ENCODE results near the gene ZNF480.

GRCh38 chr19:52331757-52332156 lies 34.8 kb downstream of the ZNF480 start:
- TF ChIP-seq YY1 (IDR thresholded peaks at IDR 0.05; ENCODE audit: insufficient read depth, insufficient read length) (no peak), SUZ12 (IDR thresholded peaks at IDR 0.05; ENCODE audit: extremely low read depth, insufficient read depth, insufficient read length) (no peak)

Measured in NT2/D1 (cell line).